Anterior cingulate cortex (tissue), 58 donors: ENCODE measurements around the gene ZNF410.
"Not testable (repeated sequence)": the region's sequence is repeated elsewhere in the genome, so short reads cannot be mapped to it uniquely, and the experiment has no call there.

Experiments
- DNase-seq, 58 donors: peaks; one replicate each; lab custom pipeline; 2025; lab: John Stamatoyannopoulos, UW

The ZNF410 gene

GRCh38 chr14:73886449-73887317 lies at the start of gene ZNF410:
Gene ZNF410 (plus strand): TSS chr14:73886859. CDS start chr14:73892176, 5,317 bp downstream.
- DNase-seq = peak; percentile 69 to 97 (median 88)

GRCh38 chr14:73838293-73839034 lies 48.2 kb upstream of the ZNF410 start:
- DNase-seq = not testable (repeated sequence)

- DNase-seq = no peak
Measured at GRCh38 chr14:73842201-73842600, 44.5 kb upstream of the ZNF410 start.

- DNase-seq = no peak
Measured at GRCh38 chr14:73842851-73843250, 43.8 kb upstream of the ZNF410 start.

GRCh38 chr14:73843296-73843695 lies 43.4 kb upstream of the ZNF410 start:
- DNase-seq = no peak

- no peak for DNase-seq
Measured at GRCh38 chr14:73846947-73847346, 39.7 kb upstream of the ZNF410 start.

- DNase-seq = no peak
Measured at GRCh38 chr14:73851000-73851399, 35.7 kb upstream of the ZNF410 start.

GRCh38 chr14:73851567-73852382 lies 34.9 kb upstream of the ZNF410 start, which contains the start of gene PTGR2:
Gene PTGR2 (plus strand): TSS chr14:73851831. CDS start chr14:73858863, 7,032 bp downstream.
- DNase-seq = peak; percentile 52 to 95 (median 89)

GRCh38 chr14:73859145-73859544 lies 27.5 kb upstream of the ZNF410 start:
- DNase-seq = no peak

- DNase-seq = no peak
Measured at GRCh38 chr14:73861073-73861472, 25.6 kb upstream of the ZNF410 start.

GRCh38 chr14:73862480-73862879 lies 24.2 kb upstream of the ZNF410 start:
- DNase-seq = no peak

GRCh38 chr14:73863209-73863608 lies 23.4 kb upstream of the ZNF410 start:
- DNase-seq = no peak

GRCh38 chr14:73865534-73866113 lies 21.0 kb upstream of the ZNF410 start:
- DNase-seq = no peak

GRCh38 chr14:73869754-73870153 lies 16.9 kb upstream of the ZNF410 start:
- DNase-seq = not testable (repeated sequence)

GRCh38 chr14:73870525-73871235 lies 16.0 kb upstream of the ZNF410 start:
- DNase-seq = no peak

GRCh38 chr14:73873660-73874059 lies 13.0 kb upstream of the ZNF410 start:
- DNase-seq = no peak

GRCh38 chr14:73877790-73878189 lies 8.9 kb upstream of the ZNF410 start:
- DNase-seq = peak in 1 of 58 donors; percentile 3

GRCh38 chr14:73878436-73878835 lies 8.2 kb upstream of the ZNF410 start:
- DNase-seq = no peak

- no peak for DNase-seq
Measured at GRCh38 chr14:73879027-73879426, 7.6 kb upstream of the ZNF410 start.
